ENCODE measurements around the gene TMEM63A. TPM values are rescaled to one million over a fixed set of nuclear protein-coding genes. Genes with fewer than 3 reads are reported as not detected.

Gene TMEM63A
- polyA plus RNA-seq, 3 donors = 3.0 to 48.0 (median 5.8) TPM

DNA sequence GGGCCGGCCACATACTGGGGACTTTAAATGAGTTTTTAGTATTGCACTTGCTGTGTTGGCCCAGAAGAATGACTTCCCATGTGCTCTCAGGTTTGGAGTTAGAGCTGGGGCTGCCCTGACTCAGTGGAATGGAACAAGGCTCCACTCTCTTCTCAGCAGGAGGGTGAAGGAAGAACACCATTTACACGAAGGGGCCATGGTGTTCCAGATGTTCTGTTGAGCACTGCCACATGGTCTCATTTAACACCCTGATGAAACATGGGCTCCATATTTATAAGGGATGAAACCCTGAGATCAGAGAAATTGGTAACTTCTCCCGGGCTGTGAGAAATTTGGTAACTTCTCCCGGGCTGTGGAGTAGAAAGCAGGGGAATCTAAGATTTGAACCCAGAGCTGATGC, 36.1 kb upstream of the TMEM63A start:
- H3K9me3 Mint-ChIP-seq = no peaks in the 10 kb centered on the region
- peaks cover 11% of the 10 kb centered on the region for H3K79me2 ChIP-seq (ENCODE audit: insufficient read depth, low read length)
- no peak overlapping the region for H3K27ac ChIP-seq (ENCODE audit: low read depth in 1 of 2, low read length in 2 of 2)
- 100% methylated on average over 1 of the region's 4 CpGs for WGBS (ENCODE audit: insufficient coverage)
- peaks cover 11 to 30% of the 10 kb centered on the region in 2 donors for H3K4me1 ChIP-seq (ENCODE audit: control insufficient read depth in 1 of 2, insufficient read depth in 2 of 2, low read length in 2 of 2)
- no peak overlapping the region for H3K4me3 ChIP-seq (replicated peaks in 1 of 3; ENCODE audit: low read depth in 2 of 3, low read length in 3 of 3)
- no peaks in the 10 kb centered on the region for H4K20me1 ChIP-seq (ENCODE audit: insufficient read depth, low read length)
- H3K27me3 ChIP-seq (ENCODE audit: control insufficient read depth in 2 of 2, insufficient read depth in 2 of 2, low read length in 2 of 2) = no peaks in the 10 kb centered on the region
- H3K27me3 Mint-ChIP-seq (ENCODE audit: low read depth in 3 of 3) = peaks cover 0 to 2% (median 2%) of the 10 kb centered on the region in 3 donors
- intact Hi-C loops (cut with micrococcal nuclease) = loop anchor here in 1 of 2 donors (10.0 kb wide), 1 partner anchor 133 kb away; no protein-coding TSS in a partner anchor
- peaks cover 25% of the 10 kb centered on the region for H3K4me1 Mint-ChIP-seq
- TF ChIP-seq, protein P1, sequence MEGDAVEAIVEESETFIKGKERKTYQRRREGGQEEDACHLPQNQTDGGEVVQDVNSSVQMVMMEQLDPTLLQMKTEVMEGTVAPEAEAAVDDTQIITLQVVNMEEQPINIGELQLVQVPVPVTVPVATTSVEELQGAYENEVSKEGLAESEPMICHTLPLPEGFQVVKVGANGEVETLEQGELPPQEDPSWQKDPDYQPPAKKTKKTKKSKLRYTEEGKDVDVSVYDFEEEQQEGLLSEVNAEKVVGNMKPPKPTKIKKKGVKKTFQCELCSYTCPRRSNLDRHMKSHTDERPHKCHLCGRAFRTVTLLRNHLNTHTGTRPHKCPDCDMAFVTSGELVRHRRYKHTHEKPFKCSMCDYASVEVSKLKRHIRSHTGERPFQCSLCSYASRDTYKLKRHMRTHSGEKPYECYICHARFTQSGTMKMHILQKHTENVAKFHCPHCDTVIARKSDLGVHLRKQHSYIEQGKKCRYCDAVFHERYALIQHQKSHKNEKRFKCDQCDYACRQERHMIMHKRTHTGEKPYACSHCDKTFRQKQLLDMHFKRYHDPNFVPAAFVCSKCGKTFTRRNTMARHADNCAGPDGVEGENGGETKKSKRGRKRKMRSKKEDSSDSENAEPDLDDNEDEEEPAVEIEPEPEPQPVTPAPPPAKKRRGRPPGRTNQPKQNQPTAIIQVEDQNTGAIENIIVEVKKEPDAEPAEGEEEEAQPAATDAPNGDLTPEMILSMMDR (IDR thresholded peaks at IDR 0.05) = no peak
- H3K9me3 ChIP-seq (replicated peaks in 1 of 2; ENCODE audit: control insufficient read depth in 1 of 2, insufficient read depth in 1 of 2, low read length in 2 of 2) = no peaks in the 10 kb centered on the region
- H3K4me2 ChIP-seq (replicated peaks; ENCODE audit: extremely low read depth, low read length, poor library complexity, severe bottlenecking) = no peak overlapping the region
- H2AFZ ChIP-seq (ENCODE audit: insufficient read depth, low read depth, low read length, poor library complexity, severe bottlenecking) = no peak overlapping the region
- no peak overlapping the region for H3K4me3 Mint-ChIP-seq
- H3K27ac Mint-ChIP-seq = no peak overlapping the region
- no peak overlapping the region for H3K9ac ChIP-seq (ENCODE audit: insufficient read depth, low read length, poor library complexity, severe bottlenecking)
- peaks cover 53 to 77% of the 10 kb centered on the region in 2 donors for H3K36me3 Mint-ChIP-seq
- no peak for DNase-seq
- H3K36me3 ChIP-seq (replicated peaks in 1 of 2; ENCODE audit: control insufficient read depth in 1 of 2, insufficient read depth in 2 of 2, low read length in 2 of 2) = peaks cover 49 to 86% of the 10 kb centered on the region in 2 donors

GRCh38 chr1:225917536-225917935, 35.4 kb upstream of the TMEM63A start:
- Histone ChIP-seq H3K27ac (ENCODE audit: low read depth in 1 of 2, low read length in 2 of 2) (no peak overlapping the region), H3K4me1 (ENCODE audit: control insufficient read depth in 1 of 2, insufficient read depth in 2 of 2, low read length in 2 of 2) (peaks cover 3 to 23% of the 10 kb centered on the region in 2 donors), H3K4me2 (replicated peaks; ENCODE audit: extremely low read depth, low read length, poor library complexity, severe bottlenecking) (no peak overlapping the region), H3K9me3 (replicated peaks in 1 of 2; ENCODE audit: control insufficient read depth in 1 of 2, insufficient read depth in 1 of 2, low read length in 2 of 2) (no peaks in the 10 kb centered on the region), H3K36me3 (replicated peaks in 1 of 2; ENCODE audit: control insufficient read depth in 1 of 2, insufficient read depth in 2 of 2, low read length in 2 of 2) (peaks cover 52 to 90% of the 10 kb centered on the region in 2 donors), H3K9ac (ENCODE audit: insufficient read depth, low read length, poor library complexity, severe bottlenecking) (no peak overlapping the region), H3K27me3 (ENCODE audit: control insufficient read depth in 2 of 2, insufficient read depth in 2 of 2, low read length in 2 of 2) (no peaks in the 10 kb centered on the region), H3K79me2 (ENCODE audit: insufficient read depth, low read length) (peaks cover 4% of the 10 kb centered on the region), H2AFZ (ENCODE audit: insufficient read depth, low read depth, low read length, poor library complexity, severe bottlenecking) (no peak overlapping the region), H4K20me1 (ENCODE audit: insufficient read depth, low read length) (no peaks in the 10 kb centered on the region), H3K4me3 (replicated peaks in 1 of 3; ENCODE audit: low read depth in 2 of 3, low read length in 3 of 3) (no peak overlapping the region)
- Mint-ChIP-seq H3K27me3 (ENCODE audit: low read depth in 3 of 3) (peaks cover 0 to 2% (median 2%) of the 10 kb centered on the region in 3 donors), H3K4me3 (no peak overlapping the region), H3K36me3 (peaks cover 58 to 80% of the 10 kb centered on the region in 2 donors), H3K9me3 (no peaks in the 10 kb centered on the region), H3K4me1 (peaks cover 17% of the 10 kb centered on the region), H3K27ac (peak overlapping the region in 1 of 7 donors; percentile 3)
- intact Hi-C loops (cut with micrococcal nuclease) = loop anchor here in 1 of 2 donors (10.0 kb wide), 1 partner anchor 133 kb away; no protein-coding TSS in a partner anchor
- TF ChIP-seq, protein P1 (IDR thresholded peaks at IDR 0.05) = no peak
- DNase-seq = no peak
- 90% methylated on average over 2 of the region's 5 CpGs for WGBS (ENCODE audit: insufficient coverage)

Measured in CD14-positive monocyte (primary cell).